K562 (cell line): Measurements from ENCODE around the gene CEL. TPM values are rescaled to one million over a fixed set of nuclear protein-coding genes. Genes with fewer than 3 reads are reported as not detected.
"Not testable (repeated sequence)": the region's sequence is repeated elsewhere in the genome, so short reads cannot be mapped to it uniquely, and the experiment has no call there.

ENCODE experiments used
- ATAC-seq: fragments of 200-7000 bp; cut with Tn5 transposase; 3 replicates; pipeline ENCODE4 v1.9.1; 2020; ENCODE audit warnings: moderate library complexity
- BruUV-seq: library from RNA; stranded (reverse); fragments of 400-500 nt; replicated peaks from 2 replicates; lab custom pipeline; 2021; lab: Mats Ljungman, UMichigan
- CTCF ChIA-PET: fragments of 300-600 bp; formaldehyde crosslinking; extraction: SDS; loops from one replicate; lab custom pipeline; 2021; ENCODE audit warnings: low intra/inter-chr PET ratio; lab: Yijun Ruan, JAX
- POLR2A ChIA-PET: fragments of 300-600, 350-650 bp; sonication (Branson Sonifier 250); formaldehyde crosslinking; extraction: SDS; loops from one replicate; lab custom pipeline; 2021; ENCODE audit warnings: antibody characterized with exemption, inconsistent platforms; lab: Yijun Ruan, JAX
- DNase-seq, 4 experiments: peaks; one replicate each; pipeline versions ENCODE4 v3.0.0 to v3.0.0-alpha.2; 2011 to 2018; ENCODE audit warnings: low spot score in 3 of 4, mixed read lengths in 3 of 4; ENCODE audit errors: extremely low read depth in 1 of 4
- FAIRE-seq: peaks from 2 replicates; lab custom pipeline; 2011; peaks lifted over from hg19 to GRCh38; lab: Jason Lieb, UNC
- H2AFZ ChIP-seq: 2 replicates; pipeline ENCODE4 v1.6.0; 2011; ENCODE audit warnings: low read depth, low read length, control low read depth, inconsistent platforms
- H3K27ac ChIP-seq: fragments of 200-600 bp; 3 replicates; pipeline ENCODE4 v1.8.0; 2011; ENCODE audit warnings: low read depth, mild to moderate bottlenecking, control low read depth, inconsistent platforms, low read length, moderate library complexity, mixed read lengths; ENCODE audit errors: extremely low read depth
- H3K27me3 ChIP-seq, 2 experiments: fragments of 300-600 bp in 1 of 2; 2 replicates in 1 of 2; 3 replicates in 1 of 2; pipeline versions ENCODE4 v1.6.0 to v1.8.0; 2011; ENCODE audit warnings: inconsistent platforms in 2 of 2, low read length in 2 of 2, mild to moderate bottlenecking in 1 of 2, mixed read lengths in 1 of 2, moderate library complexity in 1 of 2; ENCODE audit not compliant: control insufficient read depth in 2 of 2, insufficient read depth in 2 of 2
- H3K36me3 ChIP-seq: fragments of 300-600 bp; 3 replicates; pipeline ENCODE4 v1.8.0; 2011; ENCODE audit warnings: mild to moderate bottlenecking, low read length, inconsistent platforms; ENCODE audit not compliant: control insufficient read depth, insufficient read depth
- H3K4me1 ChIP-seq, 2 experiments: fragments of 200-600 bp in 1 of 2; replicated peaks in 1 of 2; 2 replicates in 1 of 2; 3 replicates in 1 of 2; pipeline versions ENCODE4 v1.5.1 to v1.8.0; 2011; ENCODE audit warnings: inconsistent platforms in 2 of 2, low read length in 2 of 2, mild to moderate bottlenecking in 1 of 2, mixed read lengths in 1 of 2, moderate library complexity in 1 of 2; ENCODE audit not compliant: control insufficient read depth in 2 of 2, insufficient read depth in 2 of 2
- H3K4me2 ChIP-seq: 2 replicates; pipeline ENCODE4 v1.6.1; 2011; ENCODE audit warnings: low read length, control low read depth, inconsistent platforms, mixed read lengths; ENCODE audit not compliant: insufficient read depth
- H3K4me3 ChIP-seq: fragments of 200-600 bp; sonication (generic), shearing (Covaris generic); 2 replicates; pipeline ENCODE4 v1.5.1; 2016; ENCODE audit warnings: control low read depth, inconsistent platforms
- H3K79me2 ChIP-seq: fragments of 200-600 bp; 3 replicates; pipeline ENCODE4 v1.8.0; 2011; ENCODE audit warnings: low read length, inconsistent platforms; ENCODE audit not compliant: control insufficient read depth, insufficient read depth
- H3K9ac ChIP-seq, 2 experiments: 2 replicates each; pipeline versions ENCODE4 v1.6.0 to v1.6.1; 2011; ENCODE audit warnings: low read depth in 2 of 2, low read length in 2 of 2, control low read depth in 1 of 2, inconsistent platforms in 1 of 2, mild to moderate bottlenecking in 1 of 2, mixed read lengths in 1 of 2; ENCODE audit not compliant: insufficient read depth in 1 of 2
- H3K9me1 ChIP-seq: one replicate; pipeline ENCODE4 v1.6.0; 2011; ENCODE audit warnings: inconsistent platforms, mild to moderate bottlenecking, low read length, moderate library complexity; ENCODE audit not compliant: control insufficient read depth, insufficient read depth
- H3K9me3 ChIP-seq: replicated peaks from 2 replicates; pipeline ENCODE4 v1.5.1; 2011; ENCODE audit warnings: low read depth, low read length, inconsistent platforms; ENCODE audit not compliant: control insufficient read depth, insufficient read depth
- H4K20me1 ChIP-seq: replicated peaks from 2 replicates; pipeline ENCODE4 v1.6.1; 2011; ENCODE audit warnings: low read length, inconsistent platforms, mixed read lengths; ENCODE audit not compliant: control insufficient read depth, insufficient read depth
- HDGF ChIP-seq: fragments of 450-650 bp; IDR thresholded peaks from 2 replicates; pipeline ENCODE4 v1.6.1; 2016
- ZNF134 ChIP-seq: fragments of 250-450 bp; sonication (Bioruptor Pico); conservative IDR thresholded peaks from 2 replicates; pipeline ENCODE4 v1.4.0; 2020
- WGBS: fragments of 100-300 bp; shearing (Covaris generic); methylation state at CpG from one replicate; pipeline ENCODE4 v1.1.6; 2016; ENCODE audit warnings: low coverage, mixed read lengths; ENCODE audit not compliant: insufficient coverage; ENCODE audit errors: missing lambda C conversion rate; 5-methylcytosine and 5-hydroxymethylcytosine counted together
- in situ Hi-C: fragments of 300-500 bp; cut with MboI; formaldehyde crosslinking; loops from 4 replicates; pipeline ENCODE4 v1.15.0; 2018; ENCODE audit warnings: inconsistent platforms, mixed read lengths
- intact Hi-C: fragments of 100-400 bp; cut with micrococcal nuclease; formaldehyde crosslinking; loops from 2 replicates; pipeline ENCODE4 v1.14.2; 2022
- polyA plus RNA-seq, 8 experiments: library from polyadenylated mRNA; depleted of rRNA in 4 of 8; stranded (reverse) in 5 of 8; unstranded in 3 of 8; fragments of >200 nt; fragmentation: Nextera tagmentation in 2 of 8; fragmentation: Illumina TruSeq in 1 of 8; extraction: Ambion mirVana in 2 of 8; extraction: Trizol in 1 of 8; gene quantifications; 2 replicates each; pipeline versions ENCODE4 v1.2.1 to v1.2.3, GENCODE V29; 2011 to 2014; ENCODE audit warnings: inconsistent platforms in 1 of 8, missing spikeins in 1 of 8
- total RNA-seq, 7 experiments: library from RNA; depleted of rRNA in 6 of 7; stranded (reverse); fragments of >200 nt in 6 of 7; fragmentation: Illumina TruSeq in 2 of 7; extraction: Trizol in 2 of 7; gene quantifications; 2 replicates each; pipeline versions ENCODE4 v1.2.1 to v1.2.3, GENCODE V29; 2011 to 2021; ENCODE audit warnings: low replicate concordance in 1 of 7

Gene CEL
- total and polyA plus RNA-seq, 9 of the 15 experiments (the other 6 are each of a cell fraction or from before 2014, with no cell fraction given) = 0.09 to 3.0 (median 0.51) TPM; not detected in 2

GRCh38 chr9:133067813-133068212, 6.0 kb downstream of the CEL start:
- no TSS peak for BruUV-seq
- intact Hi-C loops = no loop called here
- DNase-seq = no peak

DNA sequence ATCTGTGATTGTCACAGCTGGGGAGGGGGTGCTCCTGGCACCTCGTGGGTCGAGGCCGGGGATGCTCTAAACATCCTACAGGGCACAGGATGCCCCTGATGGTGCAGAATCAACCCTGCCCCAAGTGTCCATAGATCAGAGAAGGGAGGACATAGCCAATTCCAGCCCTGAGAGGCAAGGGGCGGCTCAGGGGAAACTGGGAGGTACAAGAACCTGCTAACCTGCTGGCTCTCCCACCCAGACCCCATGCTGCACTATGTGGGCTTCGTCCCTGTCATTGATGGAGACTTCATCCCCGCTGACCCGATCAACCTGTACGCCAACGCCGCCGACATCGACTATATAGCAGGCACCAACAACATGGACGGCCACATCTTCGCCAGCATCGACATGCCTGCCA, 6.7 kb downstream of the CEL start:
- whole genome bisulfite sequencing = 50% methylated on average over 1 of the region's 15 CpGs
- in situ Hi-C loops, BruUV-seq, CTCF ChIA-PET, H3K27me3 ChIP-seq, FAIRE-seq, H3K4me3 ChIP-seq, H3K36me3 ChIP-seq, H3K9me3 ChIP-seq, POLR2A ChIA-PET, H3K9ac ChIP-seq, intact Hi-C loops, H4K20me1 ChIP-seq, H3K9me1 ChIP-seq, ATAC-seq, H3K4me2 ChIP-seq, DNase-seq, H3K79me2 ChIP-seq, H2AFZ ChIP-seq, H3K27ac ChIP-seq: not testable (repeated sequence)
- H3K4me1 ChIP-seq = peaks cover 0 to 18% of the 10 kb centered on the region in 2 experiments; a peak in 2 of 5 replicates

More at GRCh38 chr9:133067813-133068212, 6.0 kb downstream of the CEL start:
- ATAC-seq (no peak), FAIRE-seq (no peak)
- Histone ChIP-seq H3K4me1 (peaks cover 0 to 22% of the 10 kb centered on the region in 2 experiments; a peak in 2 of 5 replicates), H3K79me2 (no peaks in the 10 kb centered on the region), H3K9me1 (no peaks in the 10 kb centered on the region), H3K4me2 (no peak overlapping the region), H3K4me3 (no peak overlapping the region), H3K27me3 (no peaks in the 10 kb centered on the region), H3K36me3 (no peaks in the 10 kb centered on the region), H2AFZ (no peak overlapping the region), H4K20me1 (no peaks in the 10 kb centered on the region), H3K9ac (no peak overlapping the region), H3K9me3 (no peaks in the 10 kb centered on the region), H3K27ac (no peak overlapping the region)
- 41% methylated on average over 8 of the region's 11 CpGs for whole genome bisulfite sequencing
- in situ Hi-C loops = no loop called here
- ChIA-PET POLR2A (interaction anchor here (0.6 to 1.3 kb wide), 3 partner anchors 8 to 349 kb away, joined by 3 to 5 read pairs (median 3); partner anchors contain the start of gene GTF3C5), CTCF (no interaction called here)
- TF ChIP-seq ZNF134 (no peak), HDGF (no peak)

DNA sequence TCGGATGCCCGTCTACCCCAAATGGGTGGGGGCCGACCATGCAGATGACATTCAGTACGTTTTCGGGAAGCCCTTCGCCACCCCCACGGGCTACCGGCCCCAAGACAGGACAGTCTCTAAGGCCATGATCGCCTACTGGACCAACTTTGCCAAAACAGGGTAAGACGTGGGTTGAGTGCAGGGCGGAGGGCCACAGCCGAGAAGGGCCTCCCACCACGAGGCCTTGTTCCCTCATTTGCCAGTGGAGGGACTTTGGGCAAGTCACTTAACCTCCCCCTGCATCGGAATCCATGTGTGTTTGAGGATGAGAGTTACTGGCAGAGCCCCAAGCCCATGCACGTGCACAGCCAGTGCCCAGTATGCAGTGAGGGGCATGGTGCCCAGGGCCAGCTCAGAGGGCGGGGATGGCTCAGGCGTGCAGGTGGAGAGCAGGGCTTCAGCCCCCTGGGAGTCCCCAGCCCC, 8.8 kb downstream of the CEL start:
- BruUV-seq, ATAC-seq: not testable (repeated sequence)

More for the DNA sequence above, 8.8 kb downstream of the CEL start:
- H3K27me3 ChIP-seq, H2AFZ ChIP-seq, FAIRE-seq, H4K20me1 ChIP-seq, CTCF ChIA-PET, DNase-seq, in situ Hi-C loops, H3K79me2 ChIP-seq, H3K4me3 ChIP-seq, H3K36me3 ChIP-seq, H3K4me2 ChIP-seq, H3K27ac ChIP-seq, POLR2A ChIA-PET, intact Hi-C loops, H3K9me1 ChIP-seq, H3K9ac ChIP-seq, H3K9me3 ChIP-seq: not testable (repeated sequence)
- H3K4me1 ChIP-seq = peaks cover 0 to 11% of the 10 kb centered on the region in 2 experiments; a peak in 2 of 5 replicates
- 84% methylated on average over 11 of the region's 17 CpGs for WGBS
